ENCODE results near the gene RBM19. TPM values are rescaled to one million over a fixed set of nuclear protein-coding genes. Genes with fewer than 3 reads are reported as not detected.

RBM19 gene
- total RNA-seq, 1 donor from 2014 or later = 30.4 TPM

DNA sequence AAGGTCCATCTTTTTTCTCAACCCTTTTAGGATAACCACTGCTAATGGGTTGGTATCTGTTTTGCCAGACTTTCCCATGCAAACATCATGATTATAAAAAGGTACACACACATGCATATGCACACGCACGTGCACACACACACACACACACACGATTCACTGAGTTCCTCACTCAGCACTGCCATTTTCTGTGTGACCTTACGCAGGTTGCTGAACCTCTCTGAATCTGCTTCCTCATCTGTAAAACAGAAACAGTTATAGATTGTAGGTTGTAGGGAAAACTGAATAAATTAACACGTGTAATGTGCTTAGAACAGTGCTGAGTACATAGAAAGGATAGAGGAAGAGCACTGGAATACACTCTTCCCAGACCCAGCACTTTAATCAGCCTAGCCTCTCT, 182.3 kb downstream of the RBM19 start:
- DNase-seq (ENCODE audit: low spot score) = no peak

DNA sequence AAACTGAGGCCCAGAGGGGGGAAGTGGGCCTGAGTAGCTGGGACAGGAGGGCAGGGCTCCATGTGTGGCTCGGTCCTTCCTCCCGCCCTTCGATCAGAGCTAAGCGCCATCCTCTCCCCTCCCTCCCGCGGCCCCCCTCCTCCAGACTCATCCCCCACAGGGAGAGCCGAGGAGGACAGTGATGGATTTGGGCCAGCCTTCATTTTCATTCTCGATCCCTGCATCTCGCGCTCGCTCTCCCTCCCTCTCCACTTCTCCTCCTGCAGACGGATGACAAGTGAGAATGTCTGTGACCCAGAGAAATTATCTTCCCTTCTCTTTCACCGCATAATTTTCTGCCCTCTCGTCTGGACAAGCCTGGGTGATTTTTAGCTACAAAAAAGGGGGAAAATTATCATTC, 183.3 kb downstream of the RBM19 start:
- DNase-seq (ENCODE audit: low spot score) = no peak

DNA sequence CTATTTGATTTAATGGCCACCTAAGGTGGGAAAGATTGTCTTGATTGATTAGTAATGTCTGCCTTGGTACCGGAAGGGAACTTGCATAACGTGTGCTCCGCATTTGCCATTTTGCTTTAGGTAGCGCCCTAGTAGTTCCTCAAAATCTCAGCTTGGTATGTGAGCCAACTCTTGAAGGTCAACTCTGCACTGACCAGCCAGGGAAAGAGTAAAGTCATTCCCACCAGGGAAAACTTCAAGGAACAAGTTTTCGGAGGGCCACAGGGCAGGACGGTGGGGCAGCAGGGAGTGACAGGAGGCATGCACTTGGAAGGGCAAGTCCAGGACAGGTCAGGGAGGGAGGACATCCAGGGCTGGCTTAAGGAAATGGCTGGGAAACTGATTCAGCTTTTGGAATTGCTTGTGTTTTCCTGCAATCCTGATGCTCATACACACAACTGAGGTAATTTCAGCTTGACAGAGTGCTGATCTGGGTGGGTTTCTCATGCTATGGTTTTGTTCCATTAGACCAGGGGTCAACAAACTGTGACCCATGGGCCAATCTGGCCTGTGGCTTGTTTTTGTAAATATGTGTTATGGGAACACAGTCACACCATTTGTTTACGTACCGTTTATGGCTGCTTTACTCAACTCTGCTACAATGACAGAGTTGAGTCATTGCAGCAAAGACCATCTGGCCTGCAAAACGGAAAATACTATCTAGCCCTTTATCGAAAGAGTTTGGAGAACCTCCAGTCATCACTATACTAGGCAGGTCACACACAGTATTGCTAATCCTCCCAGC, 184.5 kb downstream of the RBM19 start:
- no peak for DNase-seq (ENCODE audit: low spot score)

DNA sequence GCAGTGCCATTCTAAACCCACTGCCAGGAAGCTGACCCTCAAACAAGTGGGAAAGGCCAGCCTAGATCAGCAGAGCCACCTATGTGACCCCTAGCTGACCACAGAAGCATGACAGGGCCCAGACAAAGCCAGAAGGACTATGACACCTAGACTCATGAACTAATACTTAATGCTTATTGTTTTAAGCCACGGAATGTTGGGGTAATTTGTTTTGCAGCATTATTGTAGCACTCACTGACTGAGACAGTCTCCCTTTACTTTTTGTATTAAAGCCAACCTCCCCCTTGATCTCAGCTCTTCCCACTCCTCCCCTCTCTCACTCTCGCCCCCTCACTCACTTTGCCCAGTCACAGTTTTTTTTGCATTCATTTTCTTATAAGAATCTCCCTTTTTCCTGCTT, 186.4 kb downstream of the RBM19 start:
- DNase-seq (ENCODE audit: low spot score) = no peak

DNA sequence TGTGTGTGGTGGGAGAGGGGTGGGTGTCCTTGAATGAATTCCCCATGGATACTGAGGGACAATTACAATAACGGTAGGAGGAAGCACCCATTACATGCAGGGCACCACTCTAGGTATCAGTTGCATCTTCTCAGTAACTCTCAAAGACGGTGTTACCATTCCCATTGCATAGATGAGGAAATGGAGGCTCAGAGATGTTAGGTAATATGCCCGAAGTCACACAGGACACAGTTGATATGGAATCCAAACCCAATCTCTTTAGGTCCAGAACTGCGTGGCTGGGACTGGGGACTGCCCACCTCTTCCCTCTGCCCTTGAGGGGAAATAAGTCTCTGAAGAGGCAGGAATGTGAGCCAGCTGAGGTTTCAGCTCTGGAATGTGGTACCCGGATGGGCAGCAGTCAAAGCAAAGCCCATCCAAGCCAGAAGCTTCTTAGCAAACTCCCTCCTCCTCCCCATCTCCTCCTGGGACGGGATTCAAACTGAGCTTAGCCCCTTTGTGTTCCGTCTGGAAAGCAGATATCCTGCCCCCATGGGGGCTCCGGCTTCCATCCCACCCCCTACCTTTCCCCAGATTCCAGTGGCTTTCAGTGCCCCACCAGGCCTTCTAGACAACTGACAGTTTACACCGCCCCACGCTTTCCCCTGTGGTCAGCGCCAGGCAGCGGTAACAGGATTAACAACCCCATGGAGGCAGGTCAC, 187.5 kb downstream of the RBM19 start:
- no peak for DNase-seq (ENCODE audit: low spot score)

DNA sequence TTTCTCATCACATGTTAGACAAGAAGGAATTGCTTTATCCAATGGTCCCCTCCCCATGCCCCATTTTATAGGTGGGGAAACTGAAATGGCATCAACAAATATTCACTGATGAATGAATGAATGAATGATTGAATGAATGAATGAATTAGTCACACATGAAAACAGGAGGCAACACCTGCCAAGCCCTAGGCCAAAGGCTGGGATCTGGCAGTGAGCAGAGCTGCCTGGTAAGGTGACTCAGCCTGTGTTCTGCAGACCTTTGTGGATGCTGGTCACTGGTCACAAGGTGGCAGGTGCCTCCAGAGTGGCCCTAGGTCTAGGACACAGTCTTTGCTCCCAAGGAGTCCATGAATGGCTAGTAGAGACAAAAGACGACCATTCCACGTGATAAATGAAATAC, 188.4 kb downstream of the RBM19 start:
- no peak for DNase-seq (ENCODE audit: low spot score)

DNA sequence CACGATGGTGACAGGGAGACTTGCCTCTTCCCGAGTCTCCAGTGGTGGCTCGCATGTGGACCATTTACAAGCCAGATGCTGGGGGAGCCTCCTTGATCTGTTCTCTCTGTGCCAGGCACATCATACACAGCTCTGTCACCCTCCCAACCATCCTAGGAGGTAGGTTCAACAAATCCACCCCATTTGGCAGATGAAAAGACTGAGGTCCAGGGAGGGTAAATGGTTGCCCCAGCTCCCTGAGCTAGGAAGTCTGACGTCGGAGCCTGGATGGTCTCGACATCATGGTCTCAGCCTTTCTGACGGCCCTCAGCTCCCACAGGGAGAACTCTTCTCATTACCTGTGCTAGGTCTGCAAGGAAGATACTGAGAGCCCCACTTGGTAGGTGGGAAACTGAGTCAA, 189.6 kb downstream of the RBM19 start:
- no peak for DNase-seq (ENCODE audit: low spot score)

DNA sequence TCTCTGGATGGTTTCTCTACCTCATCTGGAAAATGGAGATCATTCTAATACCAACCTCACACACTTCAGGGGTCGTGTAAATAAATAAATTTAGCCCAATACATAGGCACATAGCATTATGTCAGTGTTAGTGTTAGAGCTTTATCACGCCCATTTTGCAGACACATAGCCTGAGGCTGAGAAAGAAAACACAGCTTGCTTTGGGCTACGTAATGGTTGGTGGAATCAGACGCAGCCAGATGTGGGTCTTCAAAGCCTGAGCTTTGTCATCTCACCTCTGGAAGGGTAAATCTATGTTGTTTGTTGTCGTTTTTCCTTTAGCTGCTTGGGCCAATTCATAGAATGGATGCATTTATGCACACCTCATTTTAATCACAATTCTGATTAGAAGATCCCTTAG, 191.6 kb downstream of the RBM19 start:
- no peak for DNase-seq (ENCODE audit: low spot score)

DNA sequence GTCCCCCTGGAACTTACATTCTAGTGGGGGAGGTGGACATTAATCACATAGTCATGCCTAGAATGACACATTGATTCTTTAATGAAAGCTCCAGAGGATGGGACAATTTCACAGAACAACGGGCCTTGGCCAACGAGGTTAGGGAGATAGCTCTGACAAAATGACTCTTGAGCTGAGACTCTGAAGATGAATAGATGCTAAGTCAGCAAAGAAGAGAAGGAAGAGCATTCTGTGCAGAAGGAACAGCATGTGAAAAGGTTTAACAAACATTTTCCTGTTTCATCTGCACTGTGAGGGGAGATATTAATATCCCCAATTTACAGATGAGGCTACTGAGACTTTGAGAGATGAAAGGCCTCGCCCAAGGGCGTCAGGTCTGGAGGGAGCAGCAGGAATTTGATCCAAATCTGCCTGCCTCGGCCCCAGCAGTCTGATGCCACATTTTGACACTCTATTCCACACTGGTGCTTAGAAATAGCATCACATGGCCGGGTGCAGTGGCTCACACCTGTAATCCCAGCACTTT, 193.6 kb downstream of the RBM19 start:
- no peak for DNase-seq (ENCODE audit: low spot score)

DNA sequence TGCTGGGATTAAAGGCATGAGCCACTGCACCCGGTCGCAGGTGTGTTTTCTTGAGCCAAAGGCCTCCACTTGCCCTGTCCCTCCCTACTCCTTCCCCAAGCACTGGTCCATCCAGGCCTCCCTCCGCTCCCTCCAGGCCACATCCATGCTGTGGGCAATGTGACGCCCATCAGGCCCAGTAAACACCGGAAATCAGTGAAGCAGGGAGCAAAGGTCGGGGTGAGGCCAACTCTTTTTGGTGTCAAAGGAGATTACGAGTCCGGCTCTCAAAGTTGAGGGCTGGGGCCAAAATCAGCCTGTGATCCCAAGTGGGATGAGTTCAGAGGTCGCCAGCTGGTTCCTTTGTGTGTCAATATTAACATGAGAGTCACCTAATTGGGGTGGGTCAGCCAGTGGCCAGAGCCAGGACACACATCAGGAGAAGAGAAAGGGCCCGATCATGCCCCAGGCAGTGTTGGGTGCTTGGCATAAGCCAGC, 195.7 kb downstream of the RBM19 start:
- no peak for DNase-seq (ENCODE audit: low spot score)

DNA sequence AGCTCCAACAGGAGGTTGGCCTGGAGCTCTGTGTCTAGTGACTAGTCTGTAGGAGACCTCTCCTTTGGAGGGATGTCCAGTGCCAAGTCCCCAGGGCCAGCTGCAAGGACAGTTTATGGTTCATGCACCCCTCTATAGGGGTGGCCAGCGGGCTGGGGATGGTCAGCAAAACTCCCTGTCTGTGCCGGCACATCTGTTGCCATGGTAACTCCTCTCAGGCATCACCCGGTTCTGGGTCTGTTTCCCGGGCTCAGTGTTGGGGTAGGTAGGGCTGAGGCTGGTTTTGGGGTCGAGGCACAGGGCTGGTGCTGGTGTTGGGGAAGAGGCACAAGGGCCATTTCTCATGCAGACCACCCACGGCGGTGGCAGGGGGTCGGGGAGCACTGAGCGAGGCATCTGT, 196.8 kb downstream of the RBM19 start:
- DNase-seq (ENCODE audit: low spot score) = no peak

DNA sequence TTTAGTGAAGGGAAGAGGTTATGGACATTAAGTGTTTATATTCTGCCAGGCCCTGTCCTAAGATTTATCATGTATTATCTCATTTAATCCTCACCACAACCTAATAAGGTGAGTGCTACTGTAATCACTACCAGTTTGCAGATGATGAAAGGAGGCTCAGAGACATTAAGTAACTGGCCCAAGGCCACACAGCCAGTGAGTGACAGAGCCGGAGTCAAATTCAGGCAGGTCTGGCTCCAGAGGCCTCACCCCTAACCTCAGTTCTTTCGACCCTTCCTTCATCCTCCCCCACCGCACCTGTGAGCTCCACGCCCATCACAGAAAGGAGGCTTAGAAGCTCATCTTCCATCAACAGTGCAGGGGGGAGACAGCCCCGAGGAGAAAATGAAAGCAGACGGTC, 197.3 kb downstream of the RBM19 start:
- no peak for DNase-seq (ENCODE audit: low spot score)

DNA sequence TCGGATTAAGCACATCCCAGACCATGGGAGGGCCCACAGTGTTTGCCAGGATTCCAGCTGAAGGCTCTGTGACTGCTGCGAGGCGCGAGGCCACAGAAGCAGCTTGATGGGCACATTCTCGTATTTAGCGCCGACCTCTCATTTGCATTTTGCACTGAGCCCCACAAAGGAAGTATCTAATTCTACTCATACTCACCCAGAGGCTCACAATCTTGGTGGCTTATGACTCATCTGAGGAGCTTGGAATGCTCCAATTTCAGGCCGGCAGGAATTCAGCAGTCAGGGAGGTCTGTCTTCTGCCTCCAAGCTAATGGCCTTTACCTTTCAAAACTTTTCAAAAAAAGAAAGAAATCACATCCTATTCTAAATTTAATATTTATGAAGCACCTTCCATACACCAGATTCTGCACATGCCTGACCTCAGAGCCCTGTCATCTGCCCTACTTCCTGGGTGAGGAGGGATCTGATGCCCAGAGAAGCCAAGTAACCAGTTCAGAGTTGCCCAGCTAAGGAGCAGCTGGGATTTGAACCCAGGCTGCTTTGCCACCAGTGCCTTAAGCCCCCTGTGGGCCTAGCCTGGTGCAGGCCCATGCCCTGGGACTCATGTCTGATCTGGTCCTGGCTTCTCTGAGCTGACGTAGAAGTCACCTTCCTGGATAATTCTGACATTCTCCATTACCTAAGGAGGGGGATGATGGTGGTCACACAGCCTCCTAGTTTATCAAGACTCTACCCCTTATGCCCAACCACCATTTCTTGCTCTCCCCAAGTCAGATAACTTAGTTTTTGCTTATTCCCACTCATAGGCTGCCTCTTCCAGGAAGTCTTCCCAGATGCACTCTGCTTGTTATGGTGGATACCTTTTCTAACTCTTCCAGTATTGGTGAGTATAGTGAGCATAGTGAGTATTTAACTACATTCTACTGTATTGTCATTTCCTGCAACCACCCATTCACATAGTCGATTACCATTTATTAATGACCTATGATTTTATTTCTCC, 198.9 kb downstream of the RBM19 start:
- DNase-seq (ENCODE audit: low spot score) = no peak
